Measurements from ENCODE around the gene JPT2. TPM values are rescaled to one million over a fixed set of nuclear protein-coding genes. Genes with fewer than 3 reads are reported as not detected.

The JPT2 gene
- polyA plus RNA-seq, 2 of the 4 experiments (the other 2 are of a cell fraction): 97.6 to 139 TPM

DNA sequence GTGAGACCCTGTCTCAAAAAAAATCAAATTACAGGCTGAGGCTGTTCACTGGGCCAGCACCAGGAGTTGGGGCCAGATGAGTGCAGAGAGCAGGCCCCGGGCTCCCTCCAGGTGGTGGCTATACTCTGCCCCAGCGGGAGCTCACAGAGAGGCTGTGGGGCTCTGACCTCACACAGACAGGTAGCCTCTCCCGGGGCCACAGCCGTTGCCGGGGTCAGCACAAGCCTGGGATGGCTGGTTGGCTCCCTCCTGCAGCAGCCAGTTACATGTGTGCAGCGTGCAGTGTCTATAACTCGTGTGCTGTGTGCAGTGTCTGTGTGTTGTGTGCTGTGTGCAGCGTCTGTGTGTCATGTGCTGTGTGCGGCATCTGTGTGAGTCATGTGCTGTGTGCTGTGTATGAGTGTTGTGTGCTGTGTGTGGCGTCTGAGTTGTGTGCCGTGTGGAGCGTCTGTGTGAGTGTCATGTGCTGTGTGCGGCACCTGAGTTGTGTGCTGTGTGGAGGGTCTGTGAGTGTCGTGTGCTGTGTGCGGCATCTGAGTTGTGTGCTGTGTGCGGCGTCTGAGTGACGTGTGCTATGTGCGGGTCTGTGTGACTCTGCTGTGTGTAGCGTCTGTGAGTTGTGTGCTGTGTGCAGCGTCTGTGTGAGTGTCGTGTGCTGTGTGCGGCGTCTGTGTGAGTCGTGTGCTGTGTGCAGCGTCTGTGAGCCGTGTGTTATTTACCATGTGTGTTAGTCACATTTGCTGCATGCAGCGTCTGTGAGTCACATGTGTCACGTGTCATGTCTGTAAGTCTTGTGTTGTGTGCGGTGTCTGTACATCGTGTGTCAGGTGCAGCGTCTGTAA is 48.8 kb downstream of the JPT2 start:
- ChIA-PET CTCF (interaction anchor here (0.6 to 6.8 kb wide), 3 partner anchors 14 to 20 kb away, joined by 3 to 34 read pairs (median 4); partner anchors contain the start of gene MAPK8IP3), POLR2A (interaction anchor here (1.1 kb wide), 1 partner anchor 21 kb away, joined by 3 read pairs; the partner anchor contains the start of gene MAPK8IP3)
- TF ChIP-seq, protein P1, sequence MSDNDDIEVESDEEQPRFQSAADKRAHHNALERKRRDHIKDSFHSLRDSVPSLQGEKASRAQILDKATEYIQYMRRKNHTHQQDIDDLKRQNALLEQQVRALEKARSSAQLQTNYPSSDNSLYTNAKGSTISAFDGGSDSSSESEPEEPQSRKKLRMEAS (IDR thresholded peaks at IDR 0.05): no peak
- no peaks in the 10 kb centered on the region for H3K9me3 ChIP-seq
- 94% methylated on average over 27 of the region's 32 CpGs for WGBS (ENCODE audit: missing lambda C conversion rate)
- no peak for ATAC-seq
- H3K4me3 ChIP-seq: no peak overlapping the region
- DNase-seq (ENCODE audit: low read depth in 1 of 2, low spot score in 1 of 2): no peak
- H3K4me2 ChIP-seq: no peak overlapping the region
- no peak overlapping the region for H3K27ac ChIP-seq
- H3K4me1 ChIP-seq: peaks cover 20% of the 10 kb centered on the region
- no peak for FAIRE-seq

DNA sequence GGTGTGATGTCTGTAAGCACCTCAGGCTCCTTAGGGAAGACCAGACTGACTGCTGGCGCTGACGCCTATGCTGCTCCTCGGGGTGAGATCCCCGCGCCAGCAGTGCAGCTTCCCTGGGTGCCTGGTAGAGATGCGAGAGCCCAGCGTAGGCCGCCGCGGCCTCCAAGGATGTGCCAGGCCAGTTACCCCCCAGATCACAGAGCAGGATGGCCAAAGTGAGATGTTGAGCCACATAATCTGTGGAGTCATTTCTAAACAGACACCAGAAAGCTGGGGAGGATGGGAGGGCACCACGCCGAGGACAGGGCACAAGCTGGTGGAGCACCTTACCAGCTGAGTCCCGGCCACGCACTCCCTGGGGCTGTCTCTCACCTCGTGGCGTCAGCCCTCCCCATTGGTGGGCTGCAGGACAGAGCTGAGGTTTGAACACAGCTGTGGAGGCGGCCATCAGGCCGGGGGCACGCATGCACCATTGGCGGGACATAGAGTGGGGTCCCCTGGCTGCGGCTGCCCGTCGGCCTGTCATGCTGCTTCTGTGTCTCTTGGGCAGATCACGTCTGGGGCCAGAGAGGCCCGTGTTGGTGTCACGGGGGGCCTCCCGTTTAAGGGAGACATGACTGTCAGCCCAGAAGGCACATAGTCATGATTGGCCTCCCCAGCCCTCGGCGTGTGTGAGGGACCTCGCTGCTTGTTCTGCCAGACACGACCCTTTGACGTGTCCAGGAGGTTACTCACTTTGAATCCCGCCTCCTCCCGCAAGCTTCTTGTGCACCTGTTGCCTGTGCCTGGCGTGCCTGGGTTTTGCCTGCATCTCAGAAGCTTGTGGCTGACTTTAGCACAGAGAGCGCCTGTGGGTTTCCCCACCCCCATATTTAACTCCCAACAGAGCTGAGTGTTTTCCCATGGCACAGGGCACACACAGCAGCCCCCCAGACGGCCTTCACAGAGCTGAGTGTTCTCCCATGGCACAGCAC is 49.9 kb downstream of the JPT2 start:
- peak in 1 of 2 experiments; percentile 18; a peak in 1 of 6 replicates for ATAC-seq
- Histone ChIP-seq H3K4me1 (peaks cover 9% of the 10 kb centered on the region), H3K4me3 (no peak overlapping the region), H3K27ac (no peak overlapping the region), H3K9me3 (no peaks in the 10 kb centered on the region), H3K4me2 (no peak overlapping the region)
- 90% methylated on average over 32 of the region's 37 CpGs for WGBS (ENCODE audit: missing lambda C conversion rate)
- DNase-seq (ENCODE audit: low read depth in 1 of 2, low spot score in 1 of 2): no peak
- POLR2A ChIA-PET: no interaction called here
- TF ChIP-seq FOSL2 (IDR thresholded peaks at IDR 0.05): no peak
- TF ChIP-seq FOSL2 (CRISPR knock-in tag; IDR thresholded peaks at IDR 0.05): no peak
- TF ChIP-seq EP300 (IDR thresholded peaks at IDR 0.05): no peak
- TF ChIP-seq RCOR1 (IDR thresholded peaks at IDR 0.05; ENCODE audit: low read depth, low read length): no peak
- TF ChIP-seq TP53 (CRISPR knock-in tag; IDR thresholded peaks at IDR 0.05): no peak
- TF ChIP-seq EHMT2 (IDR thresholded peaks at IDR 0.05; ENCODE audit: low read depth): no peak
- no peak for TF ChIP-seq JUNB (IDR thresholded peaks at IDR 0.05)
- no peak for TF ChIP-seq HOXB13 (CRISPR knock-in tag; IDR thresholded peaks at IDR 0.05; ENCODE audit: low read depth)
- no peak for TF ChIP-seq MYC (IDR thresholded peaks at IDR 0.05; ENCODE audit: borderline replicate concordance, low read length)
- TF ChIP-seq SMC3 (IDR thresholded peaks at IDR 0.05): no peak
- no peak for TF ChIP-seq RFX5 (IDR thresholded peaks at IDR 0.05)
- TF ChIP-seq, protein P2, sequence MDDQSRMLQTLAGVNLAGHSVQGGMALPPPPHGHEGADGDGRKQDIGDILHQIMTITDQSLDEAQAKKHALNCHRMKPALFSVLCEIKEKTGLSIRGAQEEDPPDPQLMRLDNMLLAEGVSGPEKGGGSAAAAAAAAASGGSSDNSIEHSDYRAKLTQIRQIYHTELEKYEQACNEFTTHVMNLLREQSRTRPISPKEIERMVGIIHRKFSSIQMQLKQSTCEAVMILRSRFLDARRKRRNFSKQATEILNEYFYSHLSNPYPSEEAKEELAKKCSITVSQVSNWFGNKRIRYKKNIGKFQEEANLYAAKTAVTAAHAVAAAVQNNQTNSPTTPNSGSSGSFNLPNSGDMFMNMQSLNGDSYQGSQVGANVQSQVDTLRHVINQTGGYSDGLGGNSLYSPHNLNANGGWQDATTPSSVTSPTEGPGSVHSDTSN (IDR thresholded peaks at IDR 0.05): no peak
- TF ChIP-seq FOSB (CRISPR knock-in tag; IDR thresholded peaks at IDR 0.05): no peak
- no peak for TF ChIP-seq MAFK (IDR thresholded peaks at IDR 0.05; ENCODE audit: partially characterized antibody)
- FAIRE-seq: no peak
- CTCF ChIA-PET: interaction anchor here (0.7 to 6.8 kb wide), 3 partner anchors 18 to 50 kb away, joined by 4 to 34 read pairs (median 4); partner anchors contain the start of genes JPT2 and MAPK8IP3

DNA sequence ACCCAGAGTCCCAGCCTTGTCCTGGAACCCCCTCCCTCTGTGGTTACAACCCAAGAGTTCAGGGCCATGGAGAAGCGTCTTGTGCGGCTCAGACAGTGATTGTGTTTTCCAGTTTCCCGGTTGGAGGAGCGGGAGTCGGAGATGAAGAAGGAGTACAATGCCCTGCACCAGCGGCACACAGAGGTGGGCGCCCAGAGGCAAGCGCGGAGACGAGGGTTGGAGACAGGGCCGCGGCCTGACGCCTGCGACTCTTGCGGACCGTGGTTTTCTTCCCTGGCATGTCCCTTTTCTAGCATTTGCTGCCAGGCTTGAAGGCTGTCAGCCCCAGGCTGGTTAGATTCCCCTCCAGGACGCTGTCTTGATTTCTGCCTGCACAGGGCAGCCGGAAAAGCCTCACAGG is 50.9 kb downstream of the JPT2 start:
- ChIA-PET CTCF (interaction anchor here (0.9 to 6.8 kb wide), 3 partner anchors 16 to 35 kb away, joined by 3 to 34 read pairs (median 9); partner anchors contain the start of gene MAPK8IP3), POLR2A (no interaction called here)
- no peaks in the 10 kb centered on the region for H3K9me3 ChIP-seq
- WGBS (ENCODE audit: missing lambda C conversion rate): 95% methylated on average over 13 of the region's 18 CpGs
- no peak overlapping the region for H3K27ac ChIP-seq
- H3K4me3 ChIP-seq: no peak overlapping the region
- no peak for FAIRE-seq
- no peak for DNase-seq (ENCODE audit: low read depth in 1 of 2, low spot score in 1 of 2)
- no peak for ATAC-seq
- TF ChIP-seq MAZ (IDR thresholded peaks at IDR 0.05; ENCODE audit: borderline replicate concordance, low read depth, low read length) (no peak), FOSB (CRISPR knock-in tag; IDR thresholded peaks at IDR 0.05) (no peak), EP300 (IDR thresholded peaks at IDR 0.05) (no peak), TFCP2L1 (CRISPR knock-in tag; IDR thresholded peaks at IDR 0.05) (no peak), ZSCAN20 (CRISPR knock-in tag; IDR thresholded peaks at IDR 0.05) (no peak), HOXB5 (CRISPR knock-in tag; IDR thresholded peaks at IDR 0.05) (no peak), ESRRA (IDR thresholded peaks at IDR 0.05; ENCODE audit: borderline replicate concordance, low read length) (no peak), ZC3H11A (IDR thresholded peaks at IDR 0.05) (no peak), MYC (IDR thresholded peaks at IDR 0.05; ENCODE audit: borderline replicate concordance, low read length) (no peak), CBX2 (IDR thresholded peaks at IDR 0.05; ENCODE audit: borderline replicate concordance, low read depth) (no peak), EHMT2 (IDR thresholded peaks at IDR 0.05; ENCODE audit: low read depth) (no peak), KDM5A (IDR thresholded peaks at IDR 0.05) (no peak), GATA3 (IDR thresholded peaks at IDR 0.05; ENCODE audit: borderline replicate concordance) (no peak), RARB (CRISPR knock-in tag; IDR thresholded peaks at IDR 0.05) (no peak), SMC3 (IDR thresholded peaks at IDR 0.05) (no peak), RNF2 (IDR thresholded peaks at IDR 0.05; ENCODE audit: borderline replicate concordance, low read depth) (no peak), BHLHE40 (IDR thresholded peaks at IDR 0.05; ENCODE audit: low read depth, low read length) (no peak)
- TF ChIP-seq, protein P2 (IDR thresholded peaks at IDR 0.05): no peak
- H3K4me2 ChIP-seq: no peak overlapping the region
- no peaks in the 10 kb centered on the region for H3K4me1 ChIP-seq
